Stimulated activated CD4-positive, alpha-beta T cell treated with anti-CD3 and anti-CD28 coated beads, Interleukin-2, amount 100 ng/mL, for 4 hours (primary cell): ENCODE results near the gene C1orf174.

Experiments used
- DNase-seq: peaks from one replicate; pipeline ENCODE4 v3.0.0-alpha.2; 2020; ENCODE audit warnings: low read depth

C1orf174 gene

GRCh38 chr1:3894626-3895278 lies 5.3 kb downstream of the C1orf174 start:
- no peak for DNase-seq

DNA sequence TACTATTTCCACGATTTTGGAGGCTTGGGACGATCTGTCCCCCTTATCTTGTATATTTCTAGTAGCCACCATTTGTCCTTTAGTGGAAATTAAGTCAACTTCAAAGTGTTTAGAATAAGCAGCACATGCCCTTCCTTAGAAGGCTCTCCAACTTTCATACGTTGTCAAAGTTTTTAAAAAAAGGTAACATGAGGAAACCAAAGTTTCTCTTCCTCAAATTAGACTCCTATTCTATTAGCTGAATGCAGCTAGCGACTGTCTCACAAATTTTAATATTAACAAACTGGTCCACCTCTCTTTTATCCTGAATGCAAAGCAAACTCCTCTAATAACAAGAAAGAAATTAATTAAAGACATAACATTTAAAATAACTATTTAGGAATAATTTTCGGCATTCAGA lies 6.9 kb downstream of the C1orf174 start:
- no peak for DNase-seq

DNA sequence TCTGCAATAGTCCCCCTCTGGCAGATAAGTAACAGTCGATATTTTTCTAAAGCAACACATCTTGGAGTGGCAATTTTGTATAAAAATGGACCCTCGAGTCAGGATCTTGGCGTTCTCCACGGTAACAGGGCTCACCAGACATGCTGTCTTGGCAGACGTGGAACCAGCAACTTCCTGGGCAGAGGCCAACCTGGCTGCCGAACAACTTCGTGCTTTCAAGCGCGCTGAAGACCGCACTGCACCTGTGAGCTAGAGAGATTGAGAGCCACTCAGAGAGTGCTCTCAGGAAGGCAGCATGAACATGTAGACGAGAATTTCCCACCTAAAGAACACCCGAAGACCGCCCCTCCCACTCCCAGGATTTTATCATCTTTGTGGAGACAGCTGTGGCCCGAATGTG lies 7.3 kb downstream of the C1orf174 start:
- no peak for DNase-seq

- DNase-seq = no peak
These were observed 8.7 kb downstream of the C1orf174 start for GRCh38 chr1:3891329-3891865.

DNA sequence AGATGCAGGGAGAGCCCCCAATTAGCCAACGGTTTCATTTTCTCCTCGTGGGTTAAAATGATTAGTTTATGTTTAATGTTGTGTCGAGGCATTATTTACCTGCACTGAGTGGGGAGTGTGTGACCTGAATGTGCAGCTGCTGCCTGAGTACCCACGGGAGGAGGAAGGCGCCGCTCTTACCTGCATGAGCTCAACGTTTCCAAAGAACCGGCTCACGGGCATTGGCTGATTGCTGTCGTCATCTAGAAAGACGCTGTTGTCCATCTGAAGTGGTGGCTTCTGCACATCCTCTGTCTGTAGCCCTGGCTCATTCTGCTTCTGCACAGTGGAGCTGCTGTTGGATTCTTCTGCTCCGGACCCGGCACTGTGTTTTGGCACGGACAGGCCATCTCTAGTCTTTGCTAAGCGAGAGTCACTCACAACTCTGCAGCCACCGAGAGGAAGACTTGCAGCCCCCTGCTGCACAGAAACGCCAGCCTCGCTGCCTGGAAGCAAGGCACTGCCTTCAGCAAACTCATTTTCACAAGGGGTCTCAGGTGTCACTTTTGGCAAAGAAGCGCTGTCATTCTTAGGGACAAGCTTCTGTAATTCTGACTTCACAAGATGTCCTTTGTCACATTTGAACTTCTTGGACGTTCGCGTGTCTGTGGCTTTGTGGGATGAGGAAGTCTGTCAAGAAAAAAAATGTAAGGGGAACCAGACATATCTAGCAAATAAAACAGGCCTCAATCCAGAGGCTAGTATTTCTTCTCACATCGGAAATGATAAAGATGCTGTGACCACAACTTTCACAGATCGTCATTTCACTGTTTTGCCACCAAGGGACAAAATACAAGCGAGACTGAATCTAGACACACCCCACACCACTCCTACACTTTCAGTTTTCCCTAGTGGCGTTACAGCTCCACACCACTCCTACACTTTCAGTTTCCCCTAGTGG lies 9.4 kb downstream of the C1orf174 start:
- no peak for DNase-seq

DNA sequence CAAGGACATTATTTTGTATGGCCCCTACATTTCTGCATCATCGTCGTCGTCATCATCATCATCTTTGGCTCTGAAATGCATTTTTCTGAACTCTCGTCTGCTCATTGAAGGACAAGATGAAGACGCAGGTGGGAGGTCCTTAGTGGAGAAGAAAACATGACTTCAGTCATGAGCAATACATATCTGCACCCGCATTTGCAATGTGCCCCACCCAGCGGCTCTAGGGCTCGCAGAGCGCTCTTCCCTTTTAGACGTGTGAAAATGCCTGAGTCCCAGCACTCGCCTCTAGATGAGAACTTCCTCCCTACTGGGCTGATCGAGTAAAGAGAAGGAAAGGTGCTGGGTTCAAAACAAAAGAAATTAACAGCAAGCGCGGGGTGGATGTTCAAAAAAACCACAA lies 10.1 kb downstream of the C1orf174 start:
- no peak for DNase-seq

- no peak for DNase-seq
These were observed 11.8 kb downstream of the C1orf174 start for GRCh38 chr1:3888301-3888700.

DNA sequence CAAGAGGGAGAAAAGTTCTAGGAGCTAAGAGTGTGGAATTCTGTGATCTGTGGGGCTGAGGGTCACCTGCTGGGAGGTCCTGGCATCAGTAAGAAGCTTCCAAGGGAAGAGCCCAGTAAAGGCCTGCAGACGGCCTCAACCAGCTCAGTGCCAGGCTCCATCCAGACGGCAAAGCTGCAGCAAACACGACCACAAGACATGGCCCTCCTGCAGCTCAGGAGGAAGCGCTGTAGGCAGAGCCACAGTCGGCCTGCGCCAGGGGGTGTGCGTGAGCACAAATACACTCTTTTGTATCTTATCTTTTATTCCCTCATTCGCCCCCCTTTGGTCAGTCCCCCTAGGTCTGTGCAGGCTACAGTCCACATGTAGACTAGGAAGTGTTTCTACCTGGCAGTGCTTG lies 13.4 kb downstream of the C1orf174 start:
- DNase-seq = no peak

DNA sequence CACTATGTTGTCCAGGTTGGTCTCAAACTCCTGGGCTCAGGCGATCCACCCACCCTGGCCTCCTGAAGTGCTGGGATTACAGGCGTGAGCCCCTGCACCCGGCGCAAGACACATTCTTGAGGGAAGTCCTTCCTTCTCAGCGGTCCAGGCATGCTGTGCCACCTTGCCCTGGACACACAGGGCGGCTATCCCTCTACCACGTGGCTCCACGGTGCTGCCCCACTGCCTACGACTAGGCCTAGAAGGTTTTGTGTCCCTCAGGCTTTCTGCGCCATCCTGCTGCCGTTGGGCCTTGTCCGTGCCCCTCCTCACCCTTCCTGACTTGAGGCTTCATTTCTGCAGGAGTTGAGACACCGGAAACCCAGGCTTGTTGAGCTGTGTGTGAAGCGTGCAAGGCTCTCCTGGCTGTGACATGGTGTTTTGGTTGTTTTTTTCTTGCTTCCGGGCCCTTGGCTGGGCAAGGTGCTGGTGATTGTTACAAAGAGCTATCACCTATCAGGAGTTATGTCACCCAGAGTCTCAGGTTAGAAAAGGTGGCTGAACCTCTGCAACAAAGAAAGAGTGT lies 13.9 kb downstream of the C1orf174 start:
- no peak for DNase-seq

GRCh38 chr1:3885611-3886010 lies 14.5 kb downstream of the C1orf174 start:
- DNase-seq = no peak

- no peak for DNase-seq
These were observed 15.1 kb downstream of the C1orf174 start for GRCh38 chr1:3884966-3885365.

DNA sequence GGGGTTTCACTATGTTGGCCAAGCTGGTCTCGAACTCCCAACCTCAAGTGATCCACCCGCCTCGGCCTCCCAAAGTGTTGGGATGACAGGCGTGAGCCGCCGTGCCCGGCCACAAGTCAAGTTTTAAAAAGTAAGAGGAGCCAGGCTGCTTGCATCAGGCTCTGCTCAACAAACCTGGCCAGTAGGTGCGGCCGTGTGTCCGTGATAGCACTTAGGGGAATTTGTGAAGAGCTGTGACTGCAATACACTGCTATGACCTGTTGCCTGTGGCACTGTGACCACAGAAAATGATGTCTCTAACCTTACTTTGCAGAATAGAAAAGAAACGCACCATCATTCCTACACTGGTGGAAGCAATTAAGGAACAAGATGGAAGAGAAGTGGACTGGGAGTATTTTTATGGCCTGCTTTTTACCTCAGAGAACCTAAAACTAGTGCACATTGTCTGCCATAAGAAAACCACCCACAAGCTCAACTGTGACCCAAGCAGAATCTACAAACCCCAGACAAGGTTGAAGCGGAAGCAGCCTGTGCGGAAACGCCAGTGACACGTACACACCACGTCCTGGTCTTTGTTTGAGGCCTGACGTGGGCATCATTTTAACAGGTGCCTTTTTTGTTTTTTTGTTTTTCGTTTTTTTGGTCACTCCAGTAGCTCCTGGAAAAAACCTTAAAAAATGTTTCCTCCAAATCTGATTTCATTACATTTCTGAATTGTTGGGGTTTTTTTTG lies 16.7 kb downstream of the C1orf174 start:
- no peak for DNase-seq

DNA sequence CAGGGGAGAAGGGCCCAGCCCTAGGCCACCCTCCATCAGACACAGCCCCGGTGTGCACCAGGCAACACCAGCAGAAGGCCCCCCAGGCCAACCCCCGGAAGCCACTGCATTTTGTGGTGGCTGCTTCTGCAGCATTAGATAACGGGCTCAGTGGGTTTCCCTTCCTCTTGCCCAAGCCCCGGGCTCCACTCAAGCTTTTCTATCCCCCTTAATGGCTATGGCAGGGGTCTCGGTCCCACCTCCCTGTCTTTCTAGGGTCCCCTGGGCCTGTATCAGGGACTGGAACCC lies 18.9 kb downstream of the C1orf174 start:
- no peak for DNase-seq

GRCh38 chr1:3880429-3881192 lies 19.5 kb downstream of the C1orf174 start:
- DNase-seq = no peak

DNA sequence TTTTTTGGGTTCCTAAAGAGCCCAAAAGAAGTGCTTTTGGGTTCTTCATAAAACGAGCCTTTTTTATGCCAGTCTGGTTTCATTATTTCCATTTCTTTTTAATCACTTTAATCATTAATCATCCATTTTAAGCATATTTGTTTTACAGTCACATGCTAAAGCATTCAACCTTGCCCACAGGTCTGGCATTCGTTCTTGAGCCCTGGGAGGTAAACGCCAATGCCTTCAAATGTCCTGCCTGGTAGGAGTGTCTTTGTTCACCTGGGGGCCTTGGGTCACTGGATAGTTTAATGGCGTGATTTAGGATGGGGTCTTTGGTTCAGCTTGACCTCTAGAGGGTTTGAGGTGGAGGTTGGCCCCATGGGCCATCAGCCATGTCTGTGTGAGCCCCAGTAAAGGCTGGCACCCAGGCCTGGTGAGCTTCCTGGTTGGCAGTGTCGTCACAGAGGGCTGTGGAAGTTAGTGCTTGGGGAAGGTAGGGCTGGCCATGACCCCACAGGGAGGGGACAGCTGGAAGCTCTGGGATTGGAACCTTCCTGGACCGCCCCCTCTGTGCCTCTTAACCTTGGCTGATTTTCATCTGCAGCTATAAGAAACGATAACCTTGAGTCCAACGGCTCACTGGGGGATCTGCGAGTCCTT lies 20.2 kb downstream of the C1orf174 start:
- no peak for DNase-seq

DNA sequence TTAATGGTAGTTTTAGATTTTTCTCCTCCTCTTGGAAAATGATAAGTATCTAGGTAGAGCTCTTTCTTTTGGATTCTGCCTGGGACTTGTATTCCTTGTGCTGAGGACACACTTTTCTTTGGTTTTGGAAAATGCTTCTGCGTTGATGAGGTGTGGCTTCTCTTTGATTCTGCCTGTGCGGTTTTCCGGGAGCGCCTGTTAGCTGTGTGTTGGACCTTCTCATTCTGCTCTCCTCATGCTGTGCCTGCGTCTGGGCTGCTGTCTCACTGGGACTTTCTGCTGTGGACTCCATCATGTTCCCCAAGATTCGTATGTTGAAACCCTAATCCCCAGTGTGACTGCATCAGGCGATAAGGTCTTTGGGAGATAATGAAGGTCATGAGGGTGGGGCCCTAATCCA lies 21.0 kb downstream of the C1orf174 start:
- no peak for DNase-seq

DNA sequence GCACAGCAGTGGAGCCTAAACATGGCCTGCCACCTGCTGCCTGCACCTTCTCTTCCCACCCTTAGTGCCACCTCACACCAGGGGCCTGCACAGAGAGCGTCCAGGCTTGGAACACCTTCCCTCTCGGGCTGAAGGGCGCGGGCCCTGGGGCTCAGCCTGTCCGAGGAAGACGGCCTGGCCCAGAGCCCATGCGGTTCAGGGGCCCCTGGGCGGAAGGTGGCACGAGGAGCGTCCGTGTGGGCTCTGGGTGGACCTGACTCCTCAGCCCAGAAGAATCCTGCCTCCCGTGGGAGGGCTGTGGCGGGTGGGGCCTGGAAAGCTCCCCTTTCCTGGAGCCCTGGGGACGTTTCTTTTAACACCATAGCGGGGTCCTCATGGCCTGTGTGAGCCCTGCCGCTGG lies 23.4 kb downstream of the C1orf174 start:
- no peak for DNase-seq

DNA sequence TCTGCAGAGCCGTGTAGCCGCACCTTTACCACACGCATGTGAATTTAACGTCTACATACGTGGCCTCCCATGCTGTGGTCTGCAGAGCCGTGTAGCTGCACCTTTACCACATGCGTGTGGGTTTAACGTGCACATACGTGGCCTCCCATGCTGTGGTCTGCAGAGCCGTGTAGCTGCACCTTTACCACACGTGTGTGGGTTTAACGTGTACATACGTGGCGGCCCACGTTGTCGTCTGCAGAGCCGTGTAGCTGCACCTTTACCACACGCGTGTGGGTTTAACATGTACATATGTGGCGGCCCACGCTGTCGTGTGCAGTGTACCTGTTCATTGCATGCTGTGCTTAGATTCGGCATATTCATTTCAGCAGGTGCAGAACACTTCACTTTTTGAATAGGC lies 25.3 kb downstream of the C1orf174 start:
- no peak for DNase-seq

- DNase-seq = no peak
These were observed 27.5 kb downstream of the C1orf174 start for GRCh38 chr1:3872546-3872945.

GRCh38 chr1:3871451-3871805 lies 28.6 kb downstream of the C1orf174 start:
- DNase-seq = no peak

DNA sequence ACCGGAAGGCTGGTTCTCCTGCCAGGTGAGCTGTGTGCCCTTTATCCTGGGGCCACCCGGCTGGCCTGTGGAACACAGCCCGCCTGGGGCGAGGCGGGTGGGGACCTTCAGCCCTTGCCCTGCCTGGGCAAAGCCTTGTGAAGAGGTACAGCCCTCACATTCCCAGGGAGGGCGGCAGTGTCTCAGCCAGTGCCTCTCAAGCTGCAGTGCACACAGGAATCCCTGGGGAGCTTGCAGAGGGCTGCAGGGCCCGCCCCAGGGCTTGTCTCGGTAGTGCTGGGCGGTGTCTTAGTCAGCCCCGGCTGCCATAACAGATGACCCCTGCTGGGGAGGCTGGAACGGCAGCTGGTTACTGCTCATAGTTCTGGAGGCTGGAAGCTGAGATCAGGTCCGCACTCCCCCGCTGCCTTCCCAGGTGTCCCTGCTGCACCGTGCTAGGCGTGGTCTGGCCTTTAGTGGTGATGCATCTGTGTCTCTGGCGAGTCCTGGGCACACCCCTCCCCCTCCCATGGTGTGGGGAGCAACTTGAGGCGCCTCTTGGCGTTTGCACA lies 30.2 kb downstream of the C1orf174 start:
- DNase-seq = no peak
